Trophoblast cell (in vitro differentiated cells and primary cell): ENCODE results near the gene SPRED2.

ENCODE experiments used
- DNase-seq, 2 donors: peaks; one replicate each; pipeline ENCODE4 v3.0.0-alpha.2; 2016
- H2AFZ ChIP-seq: 2 replicates; pipeline ENCODE4 v1.6.1; 2013; ENCODE audit warnings: low read length, moderate library complexity, mild to moderate bottlenecking; ENCODE audit not compliant: insufficient read depth, poor library complexity
- H2AK5ac ChIP-seq: 2 replicates; pipeline ENCODE4 v1.6.1; 2013; ENCODE audit warnings: mild to moderate bottlenecking, low read length
- H2BK120ac ChIP-seq: 2 replicates; pipeline ENCODE4 v1.6.1; 2013; ENCODE audit warnings: low read length, mild to moderate bottlenecking, moderate library complexity; ENCODE audit not compliant: insufficient read depth, poor library complexity
- H2BK12ac ChIP-seq: 2 replicates; pipeline ENCODE4 v1.6.1; 2013; ENCODE audit warnings: mild to moderate bottlenecking, low read length, moderate library complexity
- H2BK5ac ChIP-seq: 2 replicates; pipeline ENCODE4 v1.6.1; 2013; ENCODE audit warnings: low read length, low read depth, moderate library complexity, mild to moderate bottlenecking; ENCODE audit not compliant: poor library complexity
- H3K14ac ChIP-seq: 2 replicates; pipeline ENCODE4 v1.6.1; 2013; ENCODE audit warnings: mild to moderate bottlenecking, low read length
- H3K18ac ChIP-seq: 2 replicates; pipeline ENCODE4 v1.6.1; 2013; ENCODE audit warnings: mild to moderate bottlenecking, low read length
- H3K23ac ChIP-seq: 2 replicates; pipeline ENCODE4 v1.6.1; 2013; ENCODE audit warnings: low read length
- H3K27ac ChIP-seq: 2 replicates; pipeline ENCODE4 v1.5.1; 2013; ENCODE audit warnings: low read depth, mild to moderate bottlenecking, inconsistent platforms, low read length, moderate library complexity
- H3K27me3 ChIP-seq: 2 replicates; pipeline ENCODE4 v1.6.1; 2013; ENCODE audit warnings: inconsistent platforms, mild to moderate bottlenecking, low read length, moderate library complexity; ENCODE audit not compliant: insufficient read depth
- H3K36me3 ChIP-seq, 2 experiments: 1 replicate in 1 of 2; 2 replicates in 1 of 2; pipeline ENCODE4 v1.6.1; 2013; ENCODE audit warnings: low read length in 2 of 2, mild to moderate bottlenecking in 2 of 2, moderate library complexity in 1 of 2; ENCODE audit not compliant: insufficient read depth in 2 of 2, control insufficient read depth in 1 of 2
- H3K4ac ChIP-seq: 2 replicates; pipeline ENCODE4 v1.6.1; 2013; ENCODE audit warnings: low read depth, mild to moderate bottlenecking, low read length, moderate library complexity
- H3K4me1 ChIP-seq, 2 experiments: 1 replicate in 1 of 2; 2 replicates in 1 of 2; pipeline ENCODE4 v1.6.1; 2013; ENCODE audit warnings: low read length in 2 of 2, mild to moderate bottlenecking in 2 of 2, moderate library complexity in 1 of 2; ENCODE audit not compliant: insufficient read depth in 2 of 2, control insufficient read depth in 1 of 2
- H3K4me2 ChIP-seq: 2 replicates; pipeline ENCODE4 v1.6.1; 2013; ENCODE audit warnings: inconsistent platforms, mild to moderate bottlenecking, low read length, moderate library complexity
- H3K4me3 ChIP-seq: 2 replicates; pipeline ENCODE4 v1.5.1; 2013; ENCODE audit warnings: mild to moderate bottlenecking, low read depth, low read length, inconsistent platforms
- H3K79me1 ChIP-seq: one replicate; pipeline ENCODE4 v1.6.1; 2013; ENCODE audit warnings: low read length
- H3K79me2 ChIP-seq: 2 replicates; pipeline ENCODE4 v1.6.1; 2013; ENCODE audit warnings: low read length, mild to moderate bottlenecking; ENCODE audit not compliant: control insufficient read depth, insufficient read depth, poor library complexity
- H3K9ac ChIP-seq: 2 replicates; pipeline ENCODE4 v1.6.1; 2013; ENCODE audit warnings: mild to moderate bottlenecking, low read length
- H3K9me3 ChIP-seq: 2 replicates; pipeline ENCODE4 v1.6.1; 2013; ENCODE audit warnings: low read depth, mild to moderate bottlenecking, control low read depth, inconsistent platforms, low read length; ENCODE audit not compliant: insufficient read depth
- H4K12ac ChIP-seq: 2 replicates; pipeline ENCODE4 v1.6.1; 2013; ENCODE audit warnings: low read depth, mild to moderate bottlenecking, low read length, moderate library complexity
- H4K8ac ChIP-seq: 2 replicates; pipeline ENCODE4 v1.6.1; 2013; ENCODE audit warnings: low read depth, mild to moderate bottlenecking, low read length, moderate library complexity
- H4K91ac ChIP-seq: one replicate; pipeline ENCODE4 v1.6.1; 2013; ENCODE audit warnings: low read depth, mild to moderate bottlenecking, low read length, moderate library complexity
- WGBS: extraction: QIAGEN DNeasy Blood & Tissue Kit; methylation state at CpG from one replicate; pipeline ENCODE4 v1.1.7; 2013; ENCODE audit warnings: missing lambda C conversion rate; ENCODE audit not compliant: insufficient read length, insufficient coverage; ENCODE audit errors: extremely low coverage; 5-methylcytosine and 5-hydroxymethylcytosine counted together

The SPRED2 gene

GRCh38 chr2:65443509-65444186 lies 11.2 kb upstream of the SPRED2 start:
- Histone ChIP-seq H3K18ac (no peak overlapping the region), H3K14ac (no peak overlapping the region), H2AFZ (no peak overlapping the region), H3K9me3 (no peaks in the 10 kb centered on the region), H4K12ac (no peak overlapping the region), H3K27me3 (peaks cover 6% of the 10 kb centered on the region), H3K4me1 (no peaks in the 10 kb centered on the region), H2BK5ac (no peak overlapping the region), H3K23ac (no peak overlapping the region), H3K4ac (no peak overlapping the region), H3K79me1 (no peaks in the 10 kb centered on the region), H3K9ac (no peak overlapping the region), H2BK120ac (no peak overlapping the region), H4K91ac (no peak overlapping the region), H3K79me2 (no peaks in the 10 kb centered on the region), H3K27ac (no peak overlapping the region), H2AK5ac (no peak overlapping the region), H3K4me2 (no peak overlapping the region), H3K36me3 (no peaks in the 10 kb centered on the region), H4K8ac (no peak overlapping the region), H3K4me3 (no peak overlapping the region), H2BK12ac (no peak overlapping the region)
- WGBS = no CpG with 5 or more reads among the region's 5 CpGs
- DNase-seq = peak; percentile 90 to 97

GRCh38 chr2:65442420-65443020 lies 10.1 kb upstream of the SPRED2 start:
- Histone ChIP-seq H3K18ac (no peak overlapping the region), H3K4me3 (no peak overlapping the region), H3K9me3 (no peaks in the 10 kb centered on the region), H2BK5ac (no peak overlapping the region), H3K9ac (no peak overlapping the region), H3K4me1 (peaks cover 0 to 4% of the 10 kb centered on the region in 2 experiments), H4K12ac (no peak overlapping the region), H3K79me2 (no peaks in the 10 kb centered on the region), H2BK12ac (no peak overlapping the region), H4K8ac (no peak overlapping the region), H2AK5ac (no peak overlapping the region), H3K36me3 (no peaks in the 10 kb centered on the region), H3K14ac (no peak overlapping the region), H3K23ac (no peak overlapping the region), H4K91ac (no peak overlapping the region), H3K79me1 (no peaks in the 10 kb centered on the region), H3K4me2 (no peak overlapping the region), H3K27me3 (peaks cover 6% of the 10 kb centered on the region), H3K27ac (no peak overlapping the region), H2AFZ (no peak overlapping the region), H2BK120ac (no peak overlapping the region), H3K4ac (no peak overlapping the region)
- no CpG with 5 or more reads among the region's 5 CpGs for WGBS
- no peak for DNase-seq

- no peak overlapping the region for H3K4me3 ChIP-seq
- H3K79me1 ChIP-seq = peaks cover 4% of the 10 kb centered on the region
- no CpG with 5 or more reads among the region's 2 CpGs for WGBS
- no peak overlapping the region for H2BK5ac ChIP-seq
- H3K18ac ChIP-seq = no peak overlapping the region
- H3K14ac ChIP-seq = no peak overlapping the region
- H3K36me3 ChIP-seq = no peaks in the 10 kb centered on the region
- H3K9me3 ChIP-seq = no peaks in the 10 kb centered on the region
- H3K79me2 ChIP-seq = peaks cover 2% of the 10 kb centered on the region
- H4K91ac ChIP-seq = no peak overlapping the region
- H3K4me2 ChIP-seq = no peak overlapping the region
- H2AK5ac ChIP-seq = no peak overlapping the region
- H2BK12ac ChIP-seq = no peak overlapping the region
- no peak overlapping the region for H2AFZ ChIP-seq
- H3K4me1 ChIP-seq = peaks cover 5 to 6% of the 10 kb centered on the region in 2 experiments
- H2BK120ac ChIP-seq = no peak overlapping the region
- DNase-seq = no peak
- H3K23ac ChIP-seq = no peak overlapping the region
- H3K27ac ChIP-seq = no peak overlapping the region
- peaks cover 6% of the 10 kb centered on the region for H3K27me3 ChIP-seq
- H3K4ac ChIP-seq = no peak overlapping the region
- no peak overlapping the region for H4K12ac ChIP-seq
- H3K9ac ChIP-seq = no peak overlapping the region
- no peak overlapping the region for H4K8ac ChIP-seq
Measured at GRCh38 chr2:65438137-65438899, 5.9 kb upstream of the SPRED2 start.

- H4K8ac ChIP-seq = no peak overlapping the region
- peaks cover 2% of the 10 kb centered on the region for H3K79me2 ChIP-seq
- no peak overlapping the region for H3K23ac ChIP-seq
- no peak overlapping the region for H4K12ac ChIP-seq
- H3K4me3 ChIP-seq = no peak overlapping the region
- no peak overlapping the region for H3K4ac ChIP-seq
- no peak for DNase-seq
- H2AFZ ChIP-seq = peak overlapping the region; percentile 25
- no peak overlapping the region for H3K27ac ChIP-seq
- no peak overlapping the region for H2BK5ac ChIP-seq
- H3K27me3 ChIP-seq = peaks cover 2% of the 10 kb centered on the region
- H3K18ac ChIP-seq = no peak overlapping the region
- no peaks in the 10 kb centered on the region for H3K9me3 ChIP-seq
- H3K4me1 ChIP-seq = peaks cover 5 to 6% of the 10 kb centered on the region in 2 experiments
- no CpG with 5 or more reads among the region's 9 CpGs for WGBS
- no peak overlapping the region for H4K91ac ChIP-seq
- no peak overlapping the region for H2BK12ac ChIP-seq
- H3K36me3 ChIP-seq = no peaks in the 10 kb centered on the region
- no peak overlapping the region for H2BK120ac ChIP-seq
- no peak overlapping the region for H3K9ac ChIP-seq
- H3K79me1 ChIP-seq = peaks cover 4% of the 10 kb centered on the region
- no peak overlapping the region for H3K14ac ChIP-seq
- H2AK5ac ChIP-seq = no peak overlapping the region
- H3K4me2 ChIP-seq = no peak overlapping the region
Measured at GRCh38 chr2:65437392-65438135, 5.2 kb upstream of the SPRED2 start.
